Loucy (cell line): ENCODE data around the gene HEATR5B.

Experiments
- H2AFZ ChIP-seq: fragments of 200-600 bp; sonication (generic); 2 replicates; pipeline ENCODE4 v1.6.0; 2016; ENCODE audit warnings: antibody characterized with exemption, mild to moderate bottlenecking, low read length, moderate library complexity
- H3F3A ChIP-seq: fragments of 200-600 bp; 2 replicates; pipeline ENCODE4 v1.6.0; 2016; ENCODE audit warnings: antibody characterized with exemption, low read depth, mild to moderate bottlenecking
- H3K27me3 ChIP-seq: fragments of 200-600 bp; sonication (generic); 2 replicates; pipeline ENCODE4 v1.6.1; 2014; ENCODE audit warnings: low read length, mild to moderate bottlenecking; ENCODE audit not compliant: insufficient read depth, poor library complexity, severe bottlenecking
- H3K36me3 ChIP-seq: fragments of 200-600 bp; sonication (generic); 2 replicates; pipeline ENCODE4 v1.6.1; 2016; ENCODE audit warnings: low read length; ENCODE audit not compliant: insufficient read depth
- H3K4me1 ChIP-seq: fragments of 200-600 bp; sonication (generic); 2 replicates; pipeline ENCODE4 v1.5.1; 2014; ENCODE audit warnings: low read length, mild to moderate bottlenecking; ENCODE audit not compliant: insufficient read depth, poor library complexity, severe bottlenecking
- H3K4me2 ChIP-seq: fragments of 200-600 bp; sonication (generic); 2 replicates; pipeline ENCODE4 v1.6.0; 2014; ENCODE audit warnings: antibody characterized with exemption, low read length, low read depth, mild to moderate bottlenecking; ENCODE audit not compliant: poor library complexity, severe bottlenecking
- H3K4me3 ChIP-seq: fragments of 200-600 bp; sonication (generic); 2 replicates; pipeline ENCODE4 v1.5.1; 2014; ENCODE audit warnings: low read length, mild to moderate bottlenecking, mixed read lengths; ENCODE audit not compliant: poor library complexity, severe bottlenecking
- H3K79me2 ChIP-seq: fragments of 200-600 bp; sonication (generic); 2 replicates; pipeline ENCODE4 v1.6.1; 2014; ENCODE audit warnings: low read length; ENCODE audit not compliant: insufficient read depth
- H3K9ac ChIP-seq: fragments of 200-600 bp; sonication (generic); 2 replicates; pipeline ENCODE4 v1.6.0; 2014; ENCODE audit warnings: mild to moderate bottlenecking, low read depth, low read length, moderate library complexity; ENCODE audit not compliant: poor library complexity, severe bottlenecking
- H3K9me2 ChIP-seq: fragments of 200-600 bp; sonication (generic); replicated peaks from 2 replicates; pipeline ENCODE4 v1.6.1; 2016; ENCODE audit warnings: low read depth, low read length, mixed read lengths
- H3K9me3 ChIP-seq: fragments of 200-600 bp; sonication (generic); 2 replicates; pipeline ENCODE4 v1.6.1; 2014; ENCODE audit warnings: mild to moderate bottlenecking, antibody characterized with exemption, low read length, low read depth; ENCODE audit not compliant: insufficient read depth
- H4K20me1 ChIP-seq: fragments of 200-600 bp; sonication (generic); 2 replicates; pipeline ENCODE4 v1.6.0; 2014; ENCODE audit warnings: antibody characterized with exemption, low read length, mild to moderate bottlenecking; ENCODE audit not compliant: insufficient read depth, poor library complexity, severe bottlenecking
- CTCF ChIP-seq: fragments of 200-600 bp; sonication (generic); conservative IDR thresholded peaks from 2 replicates; pipeline ENCODE4 v1.5.1; 2014; ENCODE audit warnings: mild to moderate bottlenecking, antibody characterized with exemption, low read length
- EZH2phosphoT487 ChIP-seq: fragments of 200-600 bp; IDR thresholded peaks from 2 replicates; pipeline ENCODE4 v1.6.1; 2018; ENCODE audit warnings: antibody characterized with exemption, mild to moderate bottlenecking, moderate library complexity, borderline replicate concordance

Gene HEATR5B

GRCh38 chr2:37098416-37099118, 14.4 kb upstream of the HEATR5B start:
- no peaks in the 10 kb centered on the region for H3K27me3 ChIP-seq
- no peaks in the 10 kb centered on the region for H4K20me1 ChIP-seq
- no peak for TF ChIP-seq CTCF
- TF ChIP-seq EZH2phosphoT487 = no peak
- H3K79me2 ChIP-seq = no peaks in the 10 kb centered on the region
- H2AFZ ChIP-seq = no peak overlapping the region
- H3K9me2 ChIP-seq = no peaks in the 10 kb centered on the region
- H3K9me3 ChIP-seq = no peaks in the 10 kb centered on the region
- H3K4me1 ChIP-seq = no peaks in the 10 kb centered on the region
- no peak overlapping the region for H3K9ac ChIP-seq
- no peaks in the 10 kb centered on the region for H3F3A ChIP-seq
- no peak overlapping the region for H3K4me2 ChIP-seq
- H3K36me3 ChIP-seq = peaks cover 26% of the 10 kb centered on the region; the same call in 1 of the 2 replicates
- no peak overlapping the region for H3K4me3 ChIP-seq

GRCh38 chr2:37096568-37096967, 12.4 kb upstream of the HEATR5B start:
- Histone ChIP-seq H3K4me1 (no peaks in the 10 kb centered on the region), H4K20me1 (no peaks in the 10 kb centered on the region), H3K36me3 (peaks cover 35% of the 10 kb centered on the region; the same call in 1 of the 2 replicates), H3K4me2 (no peak overlapping the region), H3K4me3 (no peak overlapping the region), H3K27me3 (no peaks in the 10 kb centered on the region), H2AFZ (no peak overlapping the region), H3K79me2 (no peaks in the 10 kb centered on the region), H3K9ac (no peak overlapping the region), H3K9me2 (no peaks in the 10 kb centered on the region), H3F3A (no peaks in the 10 kb centered on the region), H3K9me3 (no peaks in the 10 kb centered on the region)
- no peak for TF ChIP-seq EZH2phosphoT487
- no peak for TF ChIP-seq CTCF

- H3K4me3 ChIP-seq = no peak overlapping the region
Observed at GRCh38 chr2:37091873-37092272, 7.7 kb upstream of the HEATR5B start.

More at GRCh38 chr2:37091873-37092272, 7.7 kb upstream of the HEATR5B start:
- Histone ChIP-seq H3K9me3 (no peaks in the 10 kb centered on the region), H2AFZ (no peak overlapping the region), H3K4me1 (no peaks in the 10 kb centered on the region), H3K27me3 (no peaks in the 10 kb centered on the region), H3F3A (no peaks in the 10 kb centered on the region), H3K4me2 (no peak overlapping the region), H3K79me2 (no peaks in the 10 kb centered on the region), H3K9ac (no peak overlapping the region), H4K20me1 (no peaks in the 10 kb centered on the region), H3K9me2 (no peaks in the 10 kb centered on the region), H3K36me3 (peaks cover 46% of the 10 kb centered on the region; the same call in 1 of the 2 replicates)
- no peak for TF ChIP-seq CTCF
- no peak for TF ChIP-seq EZH2phosphoT487
